Spleen (tissue), 11 donors: ENCODE results near the gene HK2. TPM values are rescaled to one million over a fixed set of nuclear protein-coding genes. Genes with fewer than 3 reads are reported as not detected.

Experiments used
- DNase-seq: peaks from one replicate; pipeline ENCODE4 v3.0.0-alpha.2; 2020
- H3K27ac ChIP-seq, 8 donors: fragments of 200-600 bp; sonication (generic) in 7 of 8; 1 replicate in 4 of 8; 2 replicates in 4 of 8; pipeline versions ENCODE4 v1.5.0 to v1.8.0; 2016 to 2021; ENCODE audit warnings: inconsistent platforms in 4 of 8, mild to moderate bottlenecking in 4 of 8, moderate library complexity in 1 of 8
- H3K27me3 ChIP-seq, 7 donors: fragments of 200-600 bp; sonication (generic) in 6 of 7; replicated peaks in 1 of 7; 1 replicate in 4 of 7; 2 replicates in 3 of 7; pipeline versions ENCODE4 v1.5.0 to v1.8.0; 2016 to 2021; ENCODE audit warnings: inconsistent platforms in 3 of 7, mild to moderate bottlenecking in 1 of 7
- H3K36me3 ChIP-seq, 6 donors: fragments of 200-600 bp; sonication (generic) in 5 of 6; 1 replicate in 4 of 6; 2 replicates in 2 of 6; pipeline versions ENCODE4 v1.5.0 to v1.8.0; 2016 to 2021; ENCODE audit warnings: inconsistent platforms in 2 of 6
- H3K4me1 ChIP-seq, 6 donors: fragments of 200-600 bp; sonication (generic) in 5 of 6; 1 replicate in 3 of 6; 2 replicates in 3 of 6; pipeline versions ENCODE4 v1.5.0 to v1.8.0; 2016 to 2021; ENCODE audit warnings: inconsistent platforms in 3 of 6
- H3K4me3 ChIP-seq, 8 donors: fragments of 200-600 bp; sonication (generic) in 7 of 8; 1 replicate in 4 of 8; 2 replicates in 4 of 8; pipeline versions ENCODE4 v1.5.0 to v1.8.0; 2016 to 2021; ENCODE audit warnings: inconsistent platforms in 4 of 8, mild to moderate bottlenecking in 4 of 8, moderate library complexity in 2 of 8
- H3K9me3 ChIP-seq, 8 donors: fragments of 200-600 bp; sonication (generic) in 7 of 8; 1 replicate in 4 of 8; 2 replicates in 4 of 8; pipeline versions ENCODE4 v1.5.0 to v1.8.0; 2016 to 2021; ENCODE audit warnings: inconsistent platforms in 4 of 8
- POLR2A ChIP-seq, 3 donors: fragments of 450-650 bp; IDR thresholded peaks; one replicate each; pipeline ENCODE4 v1.5.1; 2017; ENCODE audit warnings: antibody characterized with exemption in 3 of 3, mild to moderate bottlenecking in 1 of 3
- POLR2AphosphoS5 ChIP-seq, 3 donors: sonication (generic); formaldehyde crosslinking; IDR thresholded peaks; one replicate each; pipeline ENCODE4 v1.5.1; 2017; ENCODE audit warnings: antibody characterized with exemption in 3 of 3
- WGBS, 5 donors: extraction: QIAGEN DNeasy Blood & Tissue Kit in 3 of 5; methylation state at CpG; one replicate each; pipeline versions ENCODE4 v1.1.5 to v1.1.7; 2013 to 2018; 5-methylcytosine and 5-hydroxymethylcytosine counted together
- intact Hi-C: fragments of 100-400 bp; cut with DNase I; formaldehyde crosslinking; loops from one replicate; pipeline ENCODE4 v1.15.0; 2023; ENCODE audit warnings: low total_unique reads
- polyA plus RNA-seq, 3 donors: library from polyadenylated mRNA; stranded (reverse); fragments of 200-250 nt; gene quantifications; one replicate each; pipeline ENCODE4 v1.2.1, GENCODE V29; 2013
- total RNA-seq, 7 donors: library from RNA; depleted of rRNA in 3 of 7; stranded (reverse); fragments of >200 nt in 3 of 7; fragmentation: NEBNext Ultra II Directional in 4 of 7; extraction: Animal tissue kit (Norgen Biotek cat#: 25700) in 4 of 7; gene quantifications; one replicate each; pipeline versions ENCODE4 v1.1.0 to v1.2.1, GENCODE V29; 2016 to 2021
- TF ChIP-seq, protein P1 (sequence below), 11 experiments: fragments of 200-600 bp in 7 of 11; fragments of 450-650 bp in 4 of 11; sonication (generic) in 4 of 11; IDR thresholded peaks in 8 of 11; conservative IDR thresholded peaks in 3 of 11; 1 replicate in 7 of 11; 2 replicates in 4 of 11; pipeline versions ENCODE4 v1.4.0 to v1.8.0; 2016 to 2021; ENCODE audit warnings: antibody characterized with exemption in 11 of 11, inconsistent platforms in 4 of 11, mild to moderate bottlenecking in 1 of 11
- donor health status: healthy with polysubstance abuse.
- donor health status: DM: no; HTN: no; CAD: no; lungs with moderate emphysema.
- donor health status: DM: no; HTN: no; CAD: no.
- donor health status: Bipolar disorder and iron deficiency.
- donor health status: healthy.
- donor health status: DM: no; HTN: no; CAD: no.
- donor health status: DM: yes; HTN: yes; CAD: no.

HK2 gene
- total and polyA plus RNA-seq, 10 donors: 4.8 to 67.8 (median 16.1) TPM

DNA sequence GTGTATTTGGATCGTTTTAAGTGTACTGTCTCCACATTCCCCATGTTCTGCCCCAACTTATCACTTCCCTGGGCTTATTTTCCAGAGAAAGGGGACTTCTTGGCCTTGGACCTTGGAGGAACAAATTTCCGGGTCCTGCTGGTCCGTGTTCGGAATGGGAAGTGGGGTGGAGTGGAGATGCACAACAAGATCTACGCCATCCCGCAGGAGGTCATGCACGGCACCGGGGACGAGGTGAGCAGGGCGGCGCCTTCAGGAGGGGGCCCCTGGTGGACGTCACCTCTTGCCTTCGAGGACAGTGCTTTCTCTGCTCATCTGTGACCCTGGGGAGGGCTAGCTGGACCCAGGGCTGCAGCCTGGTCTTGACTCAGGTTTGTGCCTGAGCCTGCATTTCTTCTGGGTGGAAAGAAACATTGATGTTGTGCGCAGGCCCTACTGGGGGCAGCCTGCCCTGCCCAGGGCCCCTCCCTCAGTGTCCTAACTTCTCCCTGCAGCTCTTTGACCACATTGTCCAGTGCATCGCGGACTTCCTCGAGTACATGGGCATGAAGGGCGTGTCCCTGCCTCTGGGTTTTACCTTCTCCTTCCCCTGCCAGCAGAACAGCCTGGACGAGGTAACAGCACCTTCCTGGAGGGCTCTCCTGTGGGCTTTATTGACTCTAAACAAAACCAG lies 47.8 kb downstream of the HK2 start:
- peaks cover 0 to 20% (median 0%) of the 10 kb centered on the region in 6 donors for H3K4me1 ChIP-seq
- DNase-seq: no peak
- H3K27ac ChIP-seq: no peak overlapping the region
- H3K4me3 ChIP-seq: no peak overlapping the region
- no peaks in the 10 kb centered on the region for H3K27me3 ChIP-seq
- peaks cover 0 to 99% (median 78%) of the 10 kb centered on the region in 6 donors for H3K36me3 ChIP-seq
- H3K9me3 ChIP-seq: no peaks in the 10 kb centered on the region
- intact Hi-C loops: no loop called here
- 86 to 95% (median 89%) methylated on average over 16 to 19 of the region's 19 CpGs for WGBS, 5 donors
- TF ChIP-seq POLR2A (IDR thresholded peaks at IDR 0.05) (no peak), POLR2AphosphoS5 (IDR thresholded peaks at IDR 0.05) (no peak)
- TF ChIP-seq, protein P1, sequence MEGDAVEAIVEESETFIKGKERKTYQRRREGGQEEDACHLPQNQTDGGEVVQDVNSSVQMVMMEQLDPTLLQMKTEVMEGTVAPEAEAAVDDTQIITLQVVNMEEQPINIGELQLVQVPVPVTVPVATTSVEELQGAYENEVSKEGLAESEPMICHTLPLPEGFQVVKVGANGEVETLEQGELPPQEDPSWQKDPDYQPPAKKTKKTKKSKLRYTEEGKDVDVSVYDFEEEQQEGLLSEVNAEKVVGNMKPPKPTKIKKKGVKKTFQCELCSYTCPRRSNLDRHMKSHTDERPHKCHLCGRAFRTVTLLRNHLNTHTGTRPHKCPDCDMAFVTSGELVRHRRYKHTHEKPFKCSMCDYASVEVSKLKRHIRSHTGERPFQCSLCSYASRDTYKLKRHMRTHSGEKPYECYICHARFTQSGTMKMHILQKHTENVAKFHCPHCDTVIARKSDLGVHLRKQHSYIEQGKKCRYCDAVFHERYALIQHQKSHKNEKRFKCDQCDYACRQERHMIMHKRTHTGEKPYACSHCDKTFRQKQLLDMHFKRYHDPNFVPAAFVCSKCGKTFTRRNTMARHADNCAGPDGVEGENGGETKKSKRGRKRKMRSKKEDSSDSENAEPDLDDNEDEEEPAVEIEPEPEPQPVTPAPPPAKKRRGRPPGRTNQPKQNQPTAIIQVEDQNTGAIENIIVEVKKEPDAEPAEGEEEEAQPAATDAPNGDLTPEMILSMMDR (IDR thresholded peaks at IDR 0.05 in 8 of 11, conservative IDR thresholded peaks at IDR 0.05 in 3 of 11): no peak

DNA sequence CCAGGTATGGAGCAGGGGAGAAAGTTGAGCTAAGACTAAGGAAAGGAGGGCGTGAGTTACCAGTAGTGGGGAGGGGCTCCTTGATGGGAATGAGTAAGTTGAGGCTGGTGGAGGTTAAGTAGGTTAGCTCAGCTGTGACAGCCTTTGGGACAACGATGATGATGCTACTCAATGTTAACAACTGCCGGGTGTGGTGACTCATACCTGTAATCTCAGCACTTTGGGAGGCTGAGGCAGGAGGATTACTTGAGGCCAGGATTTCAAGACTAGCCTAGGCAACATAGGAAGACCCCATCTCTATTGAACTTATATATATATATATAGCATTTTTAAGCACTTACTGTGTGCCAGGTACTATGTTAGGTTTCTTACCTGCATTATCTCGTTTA lies 48.4 kb downstream of the HK2 start:
- Histone ChIP-seq H3K27ac (no peak overlapping the region), H3K27me3 (no peaks in the 10 kb centered on the region), H3K9me3 (no peaks in the 10 kb centered on the region), H3K36me3 (peaks cover 0 to 99% (median 81%) of the 10 kb centered on the region in 6 donors), H3K4me1 (peaks cover 0 to 20% (median 0%) of the 10 kb centered on the region in 6 donors), H3K4me3 (no peak overlapping the region)
- no peak for DNase-seq
- no peak for TF ChIP-seq POLR2A (IDR thresholded peaks at IDR 0.05)
- TF ChIP-seq, protein P1 (IDR thresholded peaks at IDR 0.05 in 8 of 11, conservative IDR thresholded peaks at IDR 0.05 in 3 of 11): no peak
- no peak for TF ChIP-seq POLR2AphosphoS5 (IDR thresholded peaks at IDR 0.05)
- 84 to 92% (median 91%) methylated on average over 3 to 4 of the region's 4 CpGs for WGBS, 5 donors
- intact Hi-C loops: no loop called here

DNA sequence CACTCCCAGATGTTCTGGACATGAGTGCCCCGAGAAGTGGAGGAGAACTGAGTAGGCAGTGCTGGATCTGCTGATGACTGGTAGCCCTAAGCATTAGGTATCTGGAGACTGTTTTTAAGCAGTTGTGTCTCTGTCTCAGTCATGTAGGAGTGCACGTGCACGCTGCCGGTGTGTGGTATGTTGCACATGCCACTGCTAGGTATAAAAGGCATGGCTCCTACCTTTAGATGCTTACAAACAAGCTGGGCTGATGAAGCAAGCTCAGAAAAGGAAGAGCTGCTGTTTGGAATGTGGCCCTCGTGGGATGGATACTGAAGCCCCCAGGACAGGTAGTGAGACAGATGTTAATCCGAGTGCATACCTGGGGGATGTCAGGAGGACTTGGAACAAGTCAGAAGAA lies 49.1 kb downstream of the HK2 start:
- H3K27me3 ChIP-seq: no peaks in the 10 kb centered on the region
- WGBS, 5 donors: 67 to 93% (median 81%) methylated on average over 6 of the region's 6 CpGs
- peaks cover 0 to 99% (median 84%) of the 10 kb centered on the region in 6 donors for H3K36me3 ChIP-seq
- TF ChIP-seq, protein P1 (IDR thresholded peaks at IDR 0.05 in 8 of 11, conservative IDR thresholded peaks at IDR 0.05 in 3 of 11): no peak
- TF ChIP-seq POLR2A (IDR thresholded peaks at IDR 0.05) (no peak), POLR2AphosphoS5 (IDR thresholded peaks at IDR 0.05) (no peak)
- no peaks in the 10 kb centered on the region for H3K9me3 ChIP-seq
- DNase-seq: no peak
- no peak overlapping the region for H3K27ac ChIP-seq
- intact Hi-C loops: no loop called here
- H3K4me3 ChIP-seq: no peak overlapping the region
- H3K4me1 ChIP-seq: peaks cover 0 to 20% (median 0%) of the 10 kb centered on the region in 6 donors

GRCh38 chr2:74884118-74884762 lies 50.3 kb downstream of the HK2 start:
- intact Hi-C loops: no loop called here
- peaks cover 0 to 20% (median 0%) of the 10 kb centered on the region in 6 donors for H3K4me1 ChIP-seq
- H3K27ac ChIP-seq: peak overlapping the region in 1 of 8 donors; percentile 0
- 63 to 90% (median 67%) methylated on average over 5 of the region's 5 CpGs for WGBS, 5 donors
- no peak for TF ChIP-seq POLR2A (IDR thresholded peaks at IDR 0.05)
- TF ChIP-seq POLR2AphosphoS5 (IDR thresholded peaks at IDR 0.05): no peak
- TF ChIP-seq, protein P1 (IDR thresholded peaks at IDR 0.05 in 8 of 11, conservative IDR thresholded peaks at IDR 0.05 in 3 of 11): no peak
- no peak for DNase-seq
- H3K36me3 ChIP-seq: peaks cover 0 to 99% (median 84%) of the 10 kb centered on the region in 6 donors
- H3K27me3 ChIP-seq: no peaks in the 10 kb centered on the region
- no peak overlapping the region for H3K4me3 ChIP-seq
- no peaks in the 10 kb centered on the region for H3K9me3 ChIP-seq
